ENCODE measurements around the gene LRRC26. TPM values are rescaled to one million over a fixed set of nuclear protein-coding genes. Genes with fewer than 3 reads are reported as not detected.
A peak's percentile ranks its signal among the peaks of the same experiment; 100 is the strongest.

The LRRC26 gene
- total RNA-seq, 1 experiment from 2014 or later, result 2.1 TPM

- TF ChIP-seq MLX (CRISPR knock-in tag; IDR thresholded peaks at IDR 0.05) (no peak), ZNF121 (CRISPR knock-in tag; IDR thresholded peaks at IDR 0.05) (no peak), USF2 (CRISPR knock-in tag; IDR thresholded peaks at IDR 0.05) (no peak), SMAD3 (CRISPR knock-in tag; IDR thresholded peaks at IDR 0.05; ENCODE audit: borderline replicate concordance) (no peak), FOXP4 (CRISPR knock-in tag; IDR thresholded peaks at IDR 0.05) (0 out of 2 replicates have a peak, but pooled peaks have one; percentile 44)
Measured at GRCh38 chr9:137167747-137168572, 1.9 kb downstream of the LRRC26 start (continued).

GRCh38 chr9:137167277-137167746 lies 2.5 kb downstream of the LRRC26 start:
- H3K36me3 Mint-ChIP-seq, result no peaks in the 10 kb centered on the region
- DNase-seq (ENCODE audit: low spot score), result no peak
- H3K4me1 Mint-ChIP-seq, result peaks cover 6% of the 10 kb centered on the region
- CTCF ChIA-PET, result interaction anchor here (0.7 to 3.6 kb wide), 9 partner anchors 9 to 132 kb away, joined by 3 to 17 read pairs (median 7); partner anchors contain the start of genes ANAPC2, MAN1B1 and SSNA1
- no peak for ATAC-seq
- H3K27me3 Mint-ChIP-seq (ENCODE audit: low read depth), result peaks cover 75% of the 10 kb centered on the region
- H3K27ac Mint-ChIP-seq, result no peak overlapping the region
- H3K9me3 Mint-ChIP-seq, result no peaks in the 10 kb centered on the region
- H3K4me3 Mint-ChIP-seq, result no peak overlapping the region
- POLR2A ChIA-PET, result interaction anchor here (0.9 kb wide), 1 partner anchor 25 kb away, joined by 5 read pairs; no protein-coding TSS in a partner anchor
- no peak for TF ChIP-seq CDX4 (CRISPR knock-in tag; IDR thresholded peaks at IDR 0.05; ENCODE audit: borderline replicate concordance)
- no peak for TF ChIP-seq FOXP4 (CRISPR knock-in tag; IDR thresholded peaks at IDR 0.05)
- TF ChIP-seq ZNF263 (CRISPR knock-in tag; IDR thresholded peaks at IDR 0.05; ENCODE audit: low read depth), result no peak
- no peak for TF ChIP-seq ZMAT4 (CRISPR knock-in tag; IDR thresholded peaks at IDR 0.05)
- no peak for TF ChIP-seq SMAD4 (CRISPR knock-in tag; IDR thresholded peaks at IDR 0.05)
- TF ChIP-seq RELA (CRISPR knock-in tag; IDR thresholded peaks at IDR 0.05; ENCODE audit: borderline replicate concordance), result no peak
- TF ChIP-seq PRRX2 (CRISPR knock-in tag; IDR thresholded peaks at IDR 0.05), result no peak
- TF ChIP-seq AFF4 (CRISPR knock-in tag; IDR thresholded peaks at IDR 0.05; ENCODE audit: borderline replicate concordance), result no peak
- TF ChIP-seq NFE2L1 (CRISPR knock-in tag; IDR thresholded peaks at IDR 0.05), result no peak
- no peak for TF ChIP-seq GTF2I (CRISPR knock-in tag; conservative IDR thresholded peaks at IDR 0.05)
- no peak for TF ChIP-seq FOXK1 (CRISPR knock-in tag; IDR thresholded peaks at IDR 0.05)
- no peak for TF ChIP-seq ZNF317 (CRISPR knock-in tag; IDR thresholded peaks at IDR 0.05; ENCODE audit: borderline replicate concordance, low read depth)
- no peak for TF ChIP-seq IRF1 (CRISPR knock-in tag; IDR thresholded peaks at IDR 0.05)
- TF ChIP-seq ZNF512 (CRISPR knock-in tag; IDR thresholded peaks at IDR 0.05; ENCODE audit: borderline replicate concordance), result no peak
- TF ChIP-seq TCF7 (CRISPR knock-in tag; IDR thresholded peaks at IDR 0.05; ENCODE audit: low read depth), result no peak
